Measurements from ENCODE around the gene CYP4F12. TPM values are rescaled to one million over a fixed set of nuclear protein-coding genes. Genes with fewer than 3 reads are reported as not detected.

The CYP4F12 gene
- total RNA-seq, 1 donor from 2014 or later: not detected

DNA sequence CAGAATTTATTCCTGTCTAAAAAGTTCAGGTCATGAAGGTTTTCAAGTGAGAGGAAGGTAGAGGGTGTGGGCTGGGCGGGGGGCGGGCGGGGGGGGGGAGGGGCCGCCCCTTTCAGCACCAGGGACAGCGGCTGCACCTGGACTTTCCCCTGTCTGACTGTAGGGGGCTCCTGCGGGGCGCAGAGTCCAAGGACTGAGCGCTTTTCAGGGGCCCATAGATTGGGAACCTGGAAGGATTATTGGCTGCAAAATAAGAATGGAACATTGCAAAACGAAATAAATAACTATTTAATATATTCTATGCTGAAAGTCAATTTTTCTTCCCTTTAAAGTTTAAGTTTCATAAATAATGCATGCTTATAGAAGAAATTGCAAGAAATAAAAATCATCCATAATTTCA lies 41.1 kb upstream of the CYP4F12 start:
- no peak overlapping the region for H3K27ac Mint-ChIP-seq (ENCODE audit: unreplicated experiment)
- no peak for DNase-seq (ENCODE audit: low spot score)
- TF ChIP-seq, protein P1, sequence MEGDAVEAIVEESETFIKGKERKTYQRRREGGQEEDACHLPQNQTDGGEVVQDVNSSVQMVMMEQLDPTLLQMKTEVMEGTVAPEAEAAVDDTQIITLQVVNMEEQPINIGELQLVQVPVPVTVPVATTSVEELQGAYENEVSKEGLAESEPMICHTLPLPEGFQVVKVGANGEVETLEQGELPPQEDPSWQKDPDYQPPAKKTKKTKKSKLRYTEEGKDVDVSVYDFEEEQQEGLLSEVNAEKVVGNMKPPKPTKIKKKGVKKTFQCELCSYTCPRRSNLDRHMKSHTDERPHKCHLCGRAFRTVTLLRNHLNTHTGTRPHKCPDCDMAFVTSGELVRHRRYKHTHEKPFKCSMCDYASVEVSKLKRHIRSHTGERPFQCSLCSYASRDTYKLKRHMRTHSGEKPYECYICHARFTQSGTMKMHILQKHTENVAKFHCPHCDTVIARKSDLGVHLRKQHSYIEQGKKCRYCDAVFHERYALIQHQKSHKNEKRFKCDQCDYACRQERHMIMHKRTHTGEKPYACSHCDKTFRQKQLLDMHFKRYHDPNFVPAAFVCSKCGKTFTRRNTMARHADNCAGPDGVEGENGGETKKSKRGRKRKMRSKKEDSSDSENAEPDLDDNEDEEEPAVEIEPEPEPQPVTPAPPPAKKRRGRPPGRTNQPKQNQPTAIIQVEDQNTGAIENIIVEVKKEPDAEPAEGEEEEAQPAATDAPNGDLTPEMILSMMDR (IDR thresholded peaks at IDR 0.05): peak; percentile 57
- no peaks in the 10 kb centered on the region for H3K4me1 Mint-ChIP-seq (ENCODE audit: low read depth)
- no peaks in the 10 kb centered on the region for H3K36me3 Mint-ChIP-seq (ENCODE audit: low read depth)
- no peak overlapping the region for H3K4me3 Mint-ChIP-seq (ENCODE audit: unreplicated experiment)
- peaks cover 3% of the 10 kb centered on the region for H3K27me3 Mint-ChIP-seq (ENCODE audit: low read depth)
- H3K9me3 Mint-ChIP-seq (ENCODE audit: low read depth): peaks cover 19% of the 10 kb centered on the region

DNA sequence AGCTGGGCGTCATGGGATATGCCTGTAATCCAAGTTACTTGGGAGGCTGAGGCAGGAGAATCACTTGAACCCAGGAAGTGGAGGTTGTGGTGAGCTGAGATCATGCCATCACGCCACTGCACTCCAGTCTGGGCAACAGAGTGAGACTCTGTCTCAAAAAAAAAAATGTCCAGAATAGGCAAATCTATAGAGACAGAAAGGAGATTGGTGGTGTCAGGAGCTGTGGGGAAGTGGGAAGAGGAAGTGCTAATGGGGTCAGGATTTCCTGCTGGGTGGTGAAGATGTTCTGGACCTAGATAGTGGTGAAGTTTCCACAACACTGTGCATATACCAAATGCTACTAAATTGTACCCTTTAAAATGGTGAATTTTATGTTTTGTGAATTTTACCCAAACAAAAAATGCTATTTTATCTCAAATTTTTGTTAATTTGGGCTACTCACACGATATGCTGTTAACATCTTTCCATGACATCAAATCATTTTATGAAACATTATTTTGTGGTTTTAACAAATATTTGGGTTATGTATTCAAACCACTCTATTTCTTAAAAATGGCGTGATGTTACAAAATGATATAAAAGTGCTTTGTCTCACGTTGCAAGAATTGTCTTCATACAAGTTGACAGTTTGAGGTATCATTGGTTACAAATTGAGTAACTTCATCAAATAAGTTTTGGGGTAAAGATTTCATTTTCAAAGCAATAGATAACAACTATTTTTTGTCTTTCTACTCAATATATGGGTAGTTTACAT lies 39.6 kb upstream of the CYP4F12 start:
- Mint-ChIP-seq H3K27ac (ENCODE audit: unreplicated experiment) (no peak overlapping the region), H3K27me3 (ENCODE audit: low read depth) (peaks cover 3% of the 10 kb centered on the region), H3K4me1 (ENCODE audit: low read depth) (no peaks in the 10 kb centered on the region), H3K36me3 (ENCODE audit: low read depth) (no peaks in the 10 kb centered on the region), H3K4me3 (ENCODE audit: unreplicated experiment) (no peak overlapping the region), H3K9me3 (ENCODE audit: low read depth) (peaks cover 19% of the 10 kb centered on the region)
- no peak for DNase-seq (ENCODE audit: low spot score)
- TF ChIP-seq, protein P1 (IDR thresholded peaks at IDR 0.05): no peak

DNA sequence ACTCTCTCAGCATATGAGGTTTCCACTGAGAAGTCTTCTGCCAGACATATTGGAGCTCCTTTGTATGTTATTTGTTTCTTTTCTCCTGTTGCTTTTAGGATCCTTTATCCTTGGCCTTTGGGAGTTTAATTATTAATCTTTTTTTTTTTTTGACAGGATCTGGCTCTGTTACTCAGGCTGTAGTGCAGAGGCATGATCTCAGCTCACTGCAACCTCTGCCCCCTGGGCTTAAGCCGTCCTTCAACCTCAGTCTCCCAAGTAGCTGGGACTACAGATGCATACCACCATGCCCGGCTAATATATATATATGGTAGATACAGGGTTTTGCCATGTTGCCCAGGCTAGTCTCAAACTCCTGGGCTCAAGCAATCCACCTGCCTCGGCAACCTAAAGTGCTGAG lies 38.8 kb upstream of the CYP4F12 start:
- no peaks in the 10 kb centered on the region for H3K4me1 Mint-ChIP-seq (ENCODE audit: low read depth)
- DNase-seq (ENCODE audit: low spot score): no peak
- no peak overlapping the region for H3K27ac Mint-ChIP-seq (ENCODE audit: unreplicated experiment)
- H3K4me3 Mint-ChIP-seq (ENCODE audit: unreplicated experiment): no peak overlapping the region
- H3K36me3 Mint-ChIP-seq (ENCODE audit: low read depth): no peaks in the 10 kb centered on the region
- H3K27me3 Mint-ChIP-seq (ENCODE audit: low read depth): peaks cover 3% of the 10 kb centered on the region
- peaks cover 19% of the 10 kb centered on the region for H3K9me3 Mint-ChIP-seq (ENCODE audit: low read depth)
- TF ChIP-seq, protein P1 (IDR thresholded peaks at IDR 0.05): no peak

DNA sequence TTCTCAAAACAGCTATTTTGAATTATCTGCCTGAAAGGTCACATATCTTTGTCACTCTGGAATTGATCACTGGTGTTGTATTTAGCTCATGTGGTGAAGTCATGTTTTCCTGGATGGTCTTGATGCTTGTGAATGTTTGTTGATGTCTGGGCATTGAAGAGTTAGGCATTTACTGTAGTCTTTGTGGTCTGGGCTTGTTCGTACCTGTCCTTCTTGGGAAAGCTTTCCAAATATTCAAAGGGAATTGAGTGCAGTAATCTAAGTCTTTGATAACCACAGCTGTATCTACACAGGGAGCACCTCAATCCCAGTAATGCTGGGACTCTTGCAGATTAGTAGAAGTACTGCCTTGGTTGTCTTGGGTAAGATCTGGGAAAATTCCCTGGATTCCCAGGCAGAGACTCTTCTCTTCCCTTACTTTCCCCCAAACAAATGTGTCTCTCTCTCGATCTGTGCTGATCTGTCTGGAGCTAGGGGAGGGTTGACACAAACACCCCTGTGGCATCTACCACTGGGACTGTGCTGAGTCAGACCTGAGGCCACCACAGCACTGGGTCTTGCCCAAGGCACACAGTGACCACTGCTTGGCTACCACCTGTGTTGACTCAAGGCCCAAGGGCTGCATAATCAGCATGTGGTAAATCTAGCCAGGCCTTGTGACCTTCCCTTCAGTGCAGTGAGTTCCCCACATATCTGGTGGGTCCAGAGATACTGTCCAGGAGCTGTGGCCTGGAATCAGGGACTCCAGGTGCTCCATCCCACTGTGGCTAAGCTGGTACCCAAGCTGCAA lies 37.7 kb upstream of the CYP4F12 start:
- TF ChIP-seq, protein P1 (IDR thresholded peaks at IDR 0.05): no peak
- Mint-ChIP-seq H3K36me3 (ENCODE audit: low read depth) (no peaks in the 10 kb centered on the region), H3K27ac (ENCODE audit: unreplicated experiment) (no peak overlapping the region), H3K4me1 (ENCODE audit: low read depth) (no peaks in the 10 kb centered on the region), H3K4me3 (ENCODE audit: unreplicated experiment) (no peak overlapping the region), H3K9me3 (ENCODE audit: low read depth) (peaks cover 19% of the 10 kb centered on the region), H3K27me3 (ENCODE audit: low read depth) (peaks cover 3% of the 10 kb centered on the region)
- no peak for DNase-seq (ENCODE audit: low spot score)

DNA sequence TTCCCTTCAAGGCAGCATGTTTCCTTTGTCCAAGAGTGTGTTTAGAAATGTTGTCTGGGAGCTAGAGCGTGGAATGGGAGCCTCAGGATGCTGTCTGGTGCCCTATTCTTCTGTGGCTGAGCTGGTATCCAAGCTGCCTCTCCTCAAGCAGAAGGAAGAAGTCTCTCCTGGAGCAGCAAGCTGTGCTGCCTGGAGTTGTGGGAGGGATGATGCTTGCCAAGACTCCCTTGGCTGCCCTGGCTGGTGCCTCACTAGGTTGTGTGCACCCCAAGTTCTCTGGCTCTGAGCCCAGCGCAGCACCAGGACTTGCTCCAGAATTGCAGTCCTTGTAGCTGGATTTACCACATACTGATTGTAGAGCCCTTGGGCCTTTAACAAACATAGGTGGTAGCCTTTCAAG lies 36.9 kb upstream of the CYP4F12 start:
- Mint-ChIP-seq H3K4me3 (ENCODE audit: unreplicated experiment) (no peak overlapping the region), H3K4me1 (ENCODE audit: low read depth) (no peaks in the 10 kb centered on the region), H3K9me3 (ENCODE audit: low read depth) (peaks cover 19% of the 10 kb centered on the region), H3K27ac (ENCODE audit: unreplicated experiment) (no peak overlapping the region), H3K36me3 (ENCODE audit: low read depth) (no peaks in the 10 kb centered on the region), H3K27me3 (ENCODE audit: low read depth) (peaks cover 3% of the 10 kb centered on the region)
- no peak for DNase-seq (ENCODE audit: low spot score)
- TF ChIP-seq, protein P1 (IDR thresholded peaks at IDR 0.05): no peak
